Fibroblast of lung (primary cell): ENCODE measurements around the gene TMPRSS2. TPM values are rescaled to one million over a fixed set of nuclear protein-coding genes. Genes with fewer than 3 reads are reported as not detected.
A peak's percentile ranks its signal among the peaks of the same experiment; 100 is the strongest.

Experiments
- DNase-seq, 2 donors: peaks; one replicate each; pipeline versions ENCODE4 v3.0.0 to v3.0.0-alpha.2; 2010; ENCODE audit warnings: low read depth in 2 of 2
- H2AFZ ChIP-seq: 2 replicates; pipeline ENCODE4 v1.5.1; 2012; ENCODE audit warnings: low read length, control low read depth, inconsistent platforms
- H3K27ac ChIP-seq: 2 replicates; pipeline ENCODE4 v1.5.1; 2011; ENCODE audit warnings: low read length, control low read depth; ENCODE audit not compliant: insufficient read depth
- H3K27me3 ChIP-seq: 2 replicates; pipeline ENCODE4 v1.5.1; 2011; ENCODE audit warnings: mild to moderate bottlenecking, low read length; ENCODE audit not compliant: control insufficient read depth, insufficient read depth
- H3K36me3 ChIP-seq: 2 replicates; pipeline ENCODE4 v1.5.1; 2011; ENCODE audit warnings: low read length; ENCODE audit not compliant: control insufficient read depth, insufficient read depth
- H3K4me1 ChIP-seq: 2 replicates; pipeline ENCODE4 v1.5.1; 2011; ENCODE audit warnings: low read length; ENCODE audit not compliant: control insufficient read depth, insufficient read depth; ENCODE audit errors: extremely low read depth
- H3K4me2 ChIP-seq: 2 replicates; pipeline ENCODE4 v1.5.1; 2011; ENCODE audit warnings: low read length, control low read depth; ENCODE audit not compliant: insufficient read depth; ENCODE audit errors: extremely low read depth
- H3K4me3 ChIP-seq, 4 experiments: fragments of 200-600 bp in 1 of 4; sonication (generic) in 1 of 4; replicated peaks in 1 of 4; 2 replicates each; pipeline ENCODE4 v1.5.1; 2011 to 2016; ENCODE audit warnings: low read length in 4 of 4, low read depth in 3 of 4, mild to moderate bottlenecking in 3 of 4, control low read depth in 2 of 4, inconsistent platforms in 1 of 4, mixed read lengths in 1 of 4; ENCODE audit not compliant: insufficient read depth in 1 of 4; ENCODE audit errors: control extremely low read depth in 1 of 4
- H3K79me2 ChIP-seq: 2 replicates; pipeline ENCODE4 v1.5.1; 2012; ENCODE audit warnings: mild to moderate bottlenecking, low read length, inconsistent platforms; ENCODE audit not compliant: control insufficient read depth, insufficient read depth
- H3K9ac ChIP-seq: 2 replicates; pipeline ENCODE4 v1.5.1; 2011; ENCODE audit warnings: mild to moderate bottlenecking, low read length, control low read depth; ENCODE audit not compliant: insufficient read depth
- H3K9me3 ChIP-seq: 2 replicates; pipeline ENCODE4 v1.5.1; 2012; ENCODE audit warnings: low read depth, low read length; ENCODE audit not compliant: control insufficient read depth, insufficient read depth
- H4K20me1 ChIP-seq: 2 replicates; pipeline ENCODE4 v1.5.1; 2011; ENCODE audit warnings: low read length; ENCODE audit not compliant: control insufficient read depth, insufficient read depth; ENCODE audit errors: extremely low read depth
- EZH2 ChIP-seq: IDR thresholded peaks from 2 replicates; pipeline ENCODE4 v1.5.1; 2012; ENCODE audit warnings: low read length, control low read depth, mild to moderate bottlenecking; ENCODE audit errors: missing control alignments
- polyA plus RNA-seq, 2 donors: library from polyadenylated mRNA; depleted of rRNA in 1 of 2; stranded (reverse) in 1 of 2; unstranded in 1 of 2; fragments of >200 nt; gene quantifications; 2 replicates each; pipeline ENCODE4 v1.2.1, GENCODE V29; 2011 to 2012; ENCODE audit warnings: missing spikeins in 1 of 2
- total RNA-seq: library from RNA; depleted of rRNA; stranded (reverse); fragments of >200 nt; gene quantifications from 2 replicates; pipeline ENCODE4 v1.2.1, GENCODE V29; 2014
- TF ChIP-seq, protein P1 (sequence below), 2 donors: IDR thresholded peaks in 1 of 2; conservative IDR thresholded peaks in 1 of 2; 1 replicate in 1 of 2; 2 replicates in 1 of 2; pipeline ENCODE4 v1.5.1; 2011 to 2012; ENCODE audit warnings: low read length in 2 of 2, control low read depth in 1 of 2, inconsistent platforms in 1 of 2, low read depth in 1 of 2, mild to moderate bottlenecking in 1 of 2

Gene TMPRSS2
- total and polyA plus RNA-seq, 2 donors (not counting 1 experiment from before 2014, with no cell fraction given) = 0.17 TPM; not detected in 1

DNA sequence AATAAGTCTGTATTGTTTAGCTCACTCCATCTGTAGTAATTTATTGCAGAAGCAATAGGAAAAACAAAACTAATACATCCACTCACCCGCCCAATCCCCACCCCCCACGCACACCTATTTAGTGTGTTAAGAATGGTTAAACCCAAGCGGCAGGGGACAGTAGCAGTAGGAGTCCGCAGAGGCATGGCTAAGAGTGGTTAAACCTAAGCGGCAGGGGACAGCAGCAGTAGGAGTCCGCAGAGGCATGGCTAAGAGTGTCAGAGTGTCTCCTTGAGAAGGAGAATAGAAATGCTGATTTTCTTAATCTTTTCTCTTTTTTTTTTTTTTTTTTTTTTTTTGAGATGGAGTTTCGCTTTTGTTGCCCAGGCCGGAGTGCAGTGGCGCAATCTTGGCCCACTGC is 34.8 kb upstream of the TMPRSS2 start:
- Histone ChIP-seq H3K4me1 (no peaks in the 10 kb centered on the region), H3K79me2 (no peaks in the 10 kb centered on the region), H3K36me3 (no peaks in the 10 kb centered on the region), H3K9me3 (no peaks in the 10 kb centered on the region), H2AFZ (no peak overlapping the region), H4K20me1 (no peaks in the 10 kb centered on the region), H3K4me2 (no peak overlapping the region), H3K9ac (no peak overlapping the region), H3K27ac (no peak overlapping the region), H3K27me3 (no peaks in the 10 kb centered on the region), H3K4me3 (no peak overlapping the region)
- no peak for TF ChIP-seq EZH2
- TF ChIP-seq, protein P1, sequence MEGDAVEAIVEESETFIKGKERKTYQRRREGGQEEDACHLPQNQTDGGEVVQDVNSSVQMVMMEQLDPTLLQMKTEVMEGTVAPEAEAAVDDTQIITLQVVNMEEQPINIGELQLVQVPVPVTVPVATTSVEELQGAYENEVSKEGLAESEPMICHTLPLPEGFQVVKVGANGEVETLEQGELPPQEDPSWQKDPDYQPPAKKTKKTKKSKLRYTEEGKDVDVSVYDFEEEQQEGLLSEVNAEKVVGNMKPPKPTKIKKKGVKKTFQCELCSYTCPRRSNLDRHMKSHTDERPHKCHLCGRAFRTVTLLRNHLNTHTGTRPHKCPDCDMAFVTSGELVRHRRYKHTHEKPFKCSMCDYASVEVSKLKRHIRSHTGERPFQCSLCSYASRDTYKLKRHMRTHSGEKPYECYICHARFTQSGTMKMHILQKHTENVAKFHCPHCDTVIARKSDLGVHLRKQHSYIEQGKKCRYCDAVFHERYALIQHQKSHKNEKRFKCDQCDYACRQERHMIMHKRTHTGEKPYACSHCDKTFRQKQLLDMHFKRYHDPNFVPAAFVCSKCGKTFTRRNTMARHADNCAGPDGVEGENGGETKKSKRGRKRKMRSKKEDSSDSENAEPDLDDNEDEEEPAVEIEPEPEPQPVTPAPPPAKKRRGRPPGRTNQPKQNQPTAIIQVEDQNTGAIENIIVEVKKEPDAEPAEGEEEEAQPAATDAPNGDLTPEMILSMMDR (conservative IDR thresholded peaks at IDR 0.05 in 1 of 2, IDR thresholded peaks at IDR 0.05 in 1 of 2; ENCODE audit: low read depth in 1 of 2, low read length in 2 of 2) = no peak
- no peak for DNase-seq

DNA sequence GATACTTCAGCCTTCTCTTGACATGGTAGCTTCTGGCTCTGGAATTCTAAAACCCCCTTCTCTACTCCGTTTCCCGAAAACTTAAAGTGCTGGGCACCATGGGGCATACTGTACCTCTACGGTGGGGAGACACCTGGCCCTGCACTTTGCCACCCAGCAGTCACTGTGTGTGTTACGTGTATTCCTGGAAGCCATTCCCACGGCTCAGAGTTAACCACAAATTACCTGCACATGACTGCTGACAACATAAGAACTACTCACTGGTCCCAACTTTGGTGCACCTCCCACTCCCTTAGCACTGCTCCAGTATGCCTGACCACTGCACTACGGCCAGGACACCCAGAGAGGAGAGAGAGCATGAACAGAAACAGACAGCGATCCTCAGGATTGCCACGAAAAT is 29.4 kb upstream of the TMPRSS2 start:
- Histone ChIP-seq H3K4me1 (no peaks in the 10 kb centered on the region), H3K4me2 (no peak overlapping the region), H3K36me3 (no peaks in the 10 kb centered on the region), H3K27me3 (peaks cover 3% of the 10 kb centered on the region), H3K9ac (no peak overlapping the region), H3K9me3 (no peaks in the 10 kb centered on the region), H2AFZ (no peak overlapping the region), H3K27ac (no peak overlapping the region), H3K4me3 (no peak overlapping the region), H4K20me1 (no peaks in the 10 kb centered on the region), H3K79me2 (no peaks in the 10 kb centered on the region)
- TF ChIP-seq, protein P1 (conservative IDR thresholded peaks at IDR 0.05 in 1 of 2, IDR thresholded peaks at IDR 0.05 in 1 of 2; ENCODE audit: low read depth in 1 of 2, low read length in 2 of 2) = no peak
- no peak for TF ChIP-seq EZH2
- DNase-seq = peak in 1 of 2 donors; percentile 4

DNA sequence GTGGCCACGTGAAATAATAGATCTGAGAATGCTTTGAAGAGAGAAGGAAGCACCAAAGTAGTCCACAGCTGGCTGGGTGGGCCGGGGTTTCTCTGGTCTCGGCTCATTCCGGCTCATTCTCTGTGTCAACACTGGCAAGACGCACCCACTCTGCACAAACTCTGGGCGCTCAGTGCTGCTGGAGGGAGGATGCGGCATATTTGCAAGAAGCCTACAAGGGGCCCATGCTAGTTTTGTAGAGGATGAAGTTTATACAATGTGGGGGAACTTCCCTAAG is 28.8 kb upstream of the TMPRSS2 start:
- H3K36me3 ChIP-seq = no peaks in the 10 kb centered on the region
- H3K27ac ChIP-seq = no peak overlapping the region
- no peak for TF ChIP-seq EZH2
- TF ChIP-seq, protein P1 (conservative IDR thresholded peaks at IDR 0.05 in 1 of 2, IDR thresholded peaks at IDR 0.05 in 1 of 2; ENCODE audit: low read depth in 1 of 2, low read length in 2 of 2) = no peak
- H3K4me3 ChIP-seq = no peak overlapping the region
- no peaks in the 10 kb centered on the region for H3K79me2 ChIP-seq
- DNase-seq = no peak
- no peaks in the 10 kb centered on the region for H3K9me3 ChIP-seq
- no peak overlapping the region for H3K9ac ChIP-seq
- H4K20me1 ChIP-seq = no peaks in the 10 kb centered on the region
- peaks cover 3% of the 10 kb centered on the region for H3K27me3 ChIP-seq
- H3K4me2 ChIP-seq = no peak overlapping the region
- no peaks in the 10 kb centered on the region for H3K4me1 ChIP-seq
- H2AFZ ChIP-seq = no peak overlapping the region
